Panc1 (cell line): ENCODE measurements around the gene CELF2. TPM values are rescaled to one million over a fixed set of nuclear protein-coding genes. Genes with fewer than 3 reads are reported as not detected.

ENCODE experiments used
- ATAC-seq: fragments of 200-7000 bp; cut with Tn5 transposase; 2 replicates; pipeline ENCODE4 v1.9.1; 2020; ENCODE audit warnings: mild to moderate bottlenecking, moderate library complexity
- BruUV-seq: library from RNA; stranded (reverse); fragments of 400-500 nt; replicated peaks from 2 replicates; lab custom pipeline; 2021; lab: Mats Ljungman, UMichigan
- CTCF ChIA-PET: fragments of 300-600 bp; sonication (Branson Sonifier 250); formaldehyde crosslinking; loops from one replicate; lab custom pipeline; 2022; ENCODE audit warnings: antibody characterized with exemption; lab: Charles Lee
- POLR2A ChIA-PET: fragments of 300-600 bp; sonication (Branson Sonifier 250); formaldehyde crosslinking; loops from one replicate; lab custom pipeline; 2022; ENCODE audit warnings: antibody characterized with exemption; lab: Charles Lee
- DNase-seq: peaks from one replicate; pipeline ENCODE4 v3.0.0-alpha.2; 2010; ENCODE audit warnings: low read depth, low spot score
- H3K27ac ChIP-seq: 2 replicates; pipeline ENCODE4 v1.5.1; 2011; ENCODE audit warnings: mild to moderate bottlenecking, low read length, inconsistent platforms
- H3K27me3 ChIP-seq: fragments of 200-500 bp; sonication (Bioruptor generic); 2 replicates; pipeline ENCODE4 v1.6.0; 2014; ENCODE audit warnings: low read length, inconsistent platforms; ENCODE audit not compliant: control insufficient read depth, insufficient read depth
- H3K36me3 ChIP-seq: fragments of 200-500 bp; sonication (Bioruptor generic); 2 replicates; pipeline ENCODE4 v1.5.1; 2014; ENCODE audit warnings: inconsistent platforms, mild to moderate bottlenecking, low read length, moderate library complexity; ENCODE audit not compliant: control insufficient read depth, insufficient read depth
- H3K4me1 ChIP-seq: 2 replicates; pipeline ENCODE4 v1.5.1; 2011; ENCODE audit warnings: inconsistent platforms, mild to moderate bottlenecking, low read length, moderate library complexity; ENCODE audit not compliant: control insufficient read depth, insufficient read depth
- H3K4me3 ChIP-seq, 2 experiments: 2 replicates each; pipeline ENCODE4 v1.5.1; 2011 to 2012; ENCODE audit warnings: low read depth in 2 of 2, low read length in 2 of 2, mild to moderate bottlenecking in 2 of 2, inconsistent platforms in 1 of 2, moderate library complexity in 1 of 2
- H3K9me3 ChIP-seq: fragments of 200-500 bp; sonication (Bioruptor generic); 2 replicates; pipeline ENCODE4 v1.5.1; 2014; ENCODE audit warnings: low read depth, mild to moderate bottlenecking, inconsistent platforms, low read length, moderate library complexity; ENCODE audit not compliant: control insufficient read depth, insufficient read depth
- CTCF ChIP-seq: fragments of 450-650 bp; IDR thresholded peaks from 2 replicates; pipeline ENCODE4 v1.5.1; 2017; ENCODE audit warnings: mild to moderate bottlenecking
- POLR2AphosphoS5 ChIP-seq: IDR thresholded peaks from 2 replicates; pipeline ENCODE4 v1.6.1; 2012; ENCODE audit warnings: mild to moderate bottlenecking, low read depth, low read length, moderate library complexity
- REST ChIP-seq, 2 experiments: IDR thresholded peaks; 2 replicates each; pipeline ENCODE4 v1.6.1; 2011 to 2012; ENCODE audit warnings: low read depth in 2 of 2, control low read depth in 1 of 2, low read length in 1 of 2, mild to moderate bottlenecking in 1 of 2, moderate library complexity in 1 of 2; ENCODE audit not compliant: insufficient read depth in 1 of 2
- SIN3A ChIP-seq: IDR thresholded peaks from 2 replicates; pipeline ENCODE4 v1.6.1; 2012; ENCODE audit warnings: low read depth, mild to moderate bottlenecking, low read length, moderate library complexity, borderline replicate concordance; ENCODE audit not compliant: insufficient read depth
- TCF7L2 ChIP-seq: IDR thresholded peaks from 2 replicates; pipeline ENCODE4 v1.6.1; 2011; ENCODE audit warnings: mild to moderate bottlenecking, low read depth, low read length, inconsistent platforms
- in situ Hi-C: cut with HindIII; loops from 2 replicates; pipeline ENCODE4 v1.10.0; 2016; ENCODE audit warnings: low sequenced_read_pairs, low pct_unique_long_range_greater_than_20kb
- intact Hi-C: fragments of 100-400 bp; cut with micrococcal nuclease; formaldehyde crosslinking; loops from one replicate; pipeline ENCODE4 v1.10.0; 2022; ENCODE audit not compliant: unreplicated experiment
- total RNA-seq: library from RNA; stranded (reverse); gene quantifications from one replicate; pipeline ENCODE4 v1.2.1, GENCODE V29; 2021; ENCODE audit not compliant: unreplicated experiment

Gene CELF2
- total RNA-seq, 1 experiment from 2014 or later, result 0.44 TPM

GRCh38 chr10:11179516-11180105 is 161.9 kb downstream of the CELF2 start:
- Histone ChIP-seq H3K27me3 (no peaks in the 10 kb centered on the region), H3K4me3 (no peak overlapping the region), H3K4me1 (no peaks in the 10 kb centered on the region), H3K9me3 (no peaks in the 10 kb centered on the region), H3K27ac (no peak overlapping the region), H3K36me3 (no peaks in the 10 kb centered on the region)
- BruUV-seq, result no TSS peak
- ATAC-seq (no peak), DNase-seq (no peak)
- intact Hi-C loops, result no loop called here
- ChIA-PET POLR2A (no interaction called here), CTCF (interaction anchor here (0.8 kb wide), 1 partner anchor 142 kb away, joined by 3 read pairs; no protein-coding TSS in a partner anchor)
- TF ChIP-seq TCF7L2 (no peak), SIN3A (no peak), CTCF (no peak), REST (IDR thresholded peaks at IDR 0.05; ENCODE audit: insufficient read depth in 1 of 2, low read depth in 2 of 2, low read length in 1 of 2) (no peak), POLR2AphosphoS5 (no peak)
- in situ Hi-C loops, result no loop called here

DNA sequence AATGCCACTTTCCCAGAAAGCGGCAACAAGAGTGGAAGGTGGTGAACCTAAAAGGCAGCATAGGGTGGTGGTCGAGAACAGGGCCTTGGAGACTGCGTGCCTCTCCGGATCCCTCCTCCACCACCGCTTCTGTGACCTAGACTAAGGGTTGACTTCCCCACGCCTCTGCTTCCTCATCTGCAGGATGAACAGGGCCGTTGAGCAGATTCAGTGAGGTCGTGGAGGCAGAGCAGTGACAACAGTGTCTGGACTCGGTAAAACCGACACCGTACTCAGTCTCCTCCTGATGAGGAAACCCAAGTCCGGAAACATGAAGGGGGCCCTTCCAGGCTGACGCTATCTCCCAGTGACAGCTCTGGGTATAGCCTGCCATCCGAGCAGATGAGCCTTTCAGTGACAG is 162.6 kb downstream of the CELF2 start:
- Histone ChIP-seq H3K27me3 (no peaks in the 10 kb centered on the region), H3K9me3 (no peaks in the 10 kb centered on the region), H3K27ac (no peak overlapping the region), H3K4me3 (no peak overlapping the region), H3K36me3 (no peaks in the 10 kb centered on the region), H3K4me1 (no peaks in the 10 kb centered on the region)
- intact Hi-C loops, result no loop called here
- no TSS peak for BruUV-seq
- ChIA-PET POLR2A (no interaction called here), CTCF (no interaction called here)
- DNase-seq, result no peak
- in situ Hi-C loops, result no loop called here
- no peak for ATAC-seq
- TF ChIP-seq TCF7L2 (no peak), CTCF (no peak), POLR2AphosphoS5 (no peak), SIN3A (no peak), REST (IDR thresholded peaks at IDR 0.05; ENCODE audit: insufficient read depth in 1 of 2, low read depth in 2 of 2, low read length in 1 of 2) (no peak)
